Uterus (tissue), 4 donors: ENCODE data around the gene ATP6V1B1. TPM values are rescaled to one million over a fixed set of nuclear protein-coding genes. Genes with fewer than 3 reads are reported as not detected.

Experiments used
- DNase-seq, 2 donors: peaks; one replicate each; pipeline ENCODE4 v3.0.0-alpha.2; 2019 to 2020
- H3K27ac ChIP-seq, 2 donors: fragments of 200-600 bp; sonication (generic); 1 replicate in 1 of 2; 2 replicates in 1 of 2; pipeline ENCODE4 v1.5.1; 2016 to 2018
- H3K27me3 ChIP-seq, 2 donors: fragments of 200-600 bp; sonication (generic); one replicate each; pipeline ENCODE4 v1.5.1; 2018 to 2019; ENCODE audit warnings: control low read depth in 1 of 2
- H3K36me3 ChIP-seq, 2 donors: fragments of 200-600 bp; sonication (generic); one replicate each; pipeline ENCODE4 v1.5.1; 2019; ENCODE audit warnings: control low read depth in 1 of 2
- H3K4me1 ChIP-seq, 2 donors: fragments of 200-600 bp; sonication (generic); one replicate each; pipeline ENCODE4 v1.5.1; 2018 to 2019; ENCODE audit warnings: control low read depth in 1 of 2
- H3K4me3 ChIP-seq, 2 donors: fragments of 200-600 bp; sonication (generic); 1 replicate in 1 of 2; 2 replicates in 1 of 2; pipeline ENCODE4 v1.5.1; 2018 to 2019; ENCODE audit warnings: mild to moderate bottlenecking in 1 of 2
- H3K9me3 ChIP-seq, 2 donors: fragments of 200-600 bp; sonication (generic); one replicate each; pipeline ENCODE4 v1.5.1; 2019; ENCODE audit warnings: control low read depth in 1 of 2
- POLR2A ChIP-seq, 2 donors: fragments of 450-650 bp; IDR thresholded peaks; one replicate each; pipeline ENCODE4 v1.6.1; 2016; ENCODE audit warnings: antibody characterized with exemption in 2 of 2, mild to moderate bottlenecking in 1 of 2, moderate library complexity in 1 of 2
- intact Hi-C: fragments of 100-400 bp; cut with DNase I; formaldehyde crosslinking; loops from one replicate; pipeline ENCODE4 v1.15.1; 2023; ENCODE audit warnings: low total_unique reads
- total RNA-seq, 4 donors: library from RNA; depleted of rRNA in 3 of 4; stranded (reverse); fragments of >200 nt in 3 of 4; gene quantifications; one replicate each; pipeline versions ENCODE4 v1.1.0 to v1.2.4, GENCODE V29; 2014 to 2023
- TF ChIP-seq, protein P1 (sequence below), 4 experiments: fragments of 200-600 bp in 2 of 4; fragments of 450-650 bp in 2 of 4; sonication (generic) in 2 of 4; IDR thresholded peaks; one replicate each; pipeline ENCODE4 v1.5.1; 2016 to 2019; ENCODE audit warnings: antibody characterized with exemption in 4 of 4, mild to moderate bottlenecking in 2 of 4, moderate library complexity in 1 of 4
- donor health status: DM: yes; HTN: yes; CAD: no.

Gene ATP6V1B1
- total RNA-seq, 4 donors from 2014 or later: 3.4 to 3.7 TPM; not detected in 2

DNA sequence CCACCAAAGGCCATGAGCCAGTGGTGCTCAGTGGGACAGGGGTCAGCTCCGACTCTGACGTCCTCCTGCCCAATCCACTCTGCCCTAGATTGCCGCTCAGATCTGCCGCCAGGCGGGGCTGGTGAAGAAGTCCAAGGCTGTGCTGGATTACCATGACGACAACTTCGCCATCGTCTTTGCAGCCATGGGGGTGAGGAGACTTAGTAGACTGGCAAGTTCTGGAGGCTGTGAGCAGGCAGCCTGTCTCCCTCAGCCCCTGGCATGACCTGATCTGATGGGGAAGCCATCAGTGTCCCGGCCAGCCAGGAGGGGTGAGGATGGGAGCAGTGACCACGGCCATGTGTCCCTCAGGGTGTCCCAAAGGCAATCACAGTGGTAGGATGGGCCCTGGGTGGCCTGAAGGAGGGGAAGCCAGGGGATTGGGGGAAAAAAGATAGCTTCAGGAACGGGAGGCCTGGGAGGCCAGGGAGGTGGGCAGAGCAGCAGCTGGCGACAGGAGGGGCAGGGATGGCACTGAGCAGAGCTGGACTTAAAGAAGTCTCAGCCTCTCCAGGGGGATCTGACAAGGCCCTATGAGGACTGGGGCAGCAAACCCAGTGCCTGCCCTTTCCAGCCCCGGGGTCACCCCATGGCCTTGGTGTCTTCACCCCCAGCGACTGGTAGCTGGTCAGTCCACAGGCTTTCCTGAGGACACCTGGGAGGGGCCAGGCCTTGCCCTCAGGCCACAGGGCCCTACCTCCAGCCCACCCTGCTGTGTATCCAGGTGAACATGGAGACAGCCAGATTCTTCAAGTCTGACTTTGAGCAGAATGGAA is 25.3 kb downstream of the ATP6V1B1 start:
- Histone ChIP-seq H3K27me3 (peaks cover 0 to 5% of the 10 kb centered on the region in 2 donors), H3K9me3 (no peaks in the 10 kb centered on the region), H3K27ac (no peak overlapping the region), H3K4me3 (no peak overlapping the region), H3K36me3 (no peaks in the 10 kb centered on the region), H3K4me1 (peaks cover 0 to 4% of the 10 kb centered on the region in 2 donors)
- peak in 1 of 2 donors; percentile 4 for DNase-seq
- intact Hi-C loops: no loop called here
- TF ChIP-seq, protein P1, sequence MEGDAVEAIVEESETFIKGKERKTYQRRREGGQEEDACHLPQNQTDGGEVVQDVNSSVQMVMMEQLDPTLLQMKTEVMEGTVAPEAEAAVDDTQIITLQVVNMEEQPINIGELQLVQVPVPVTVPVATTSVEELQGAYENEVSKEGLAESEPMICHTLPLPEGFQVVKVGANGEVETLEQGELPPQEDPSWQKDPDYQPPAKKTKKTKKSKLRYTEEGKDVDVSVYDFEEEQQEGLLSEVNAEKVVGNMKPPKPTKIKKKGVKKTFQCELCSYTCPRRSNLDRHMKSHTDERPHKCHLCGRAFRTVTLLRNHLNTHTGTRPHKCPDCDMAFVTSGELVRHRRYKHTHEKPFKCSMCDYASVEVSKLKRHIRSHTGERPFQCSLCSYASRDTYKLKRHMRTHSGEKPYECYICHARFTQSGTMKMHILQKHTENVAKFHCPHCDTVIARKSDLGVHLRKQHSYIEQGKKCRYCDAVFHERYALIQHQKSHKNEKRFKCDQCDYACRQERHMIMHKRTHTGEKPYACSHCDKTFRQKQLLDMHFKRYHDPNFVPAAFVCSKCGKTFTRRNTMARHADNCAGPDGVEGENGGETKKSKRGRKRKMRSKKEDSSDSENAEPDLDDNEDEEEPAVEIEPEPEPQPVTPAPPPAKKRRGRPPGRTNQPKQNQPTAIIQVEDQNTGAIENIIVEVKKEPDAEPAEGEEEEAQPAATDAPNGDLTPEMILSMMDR (IDR thresholded peaks at IDR 0.05): no peak
- no peak for TF ChIP-seq POLR2A (IDR thresholded peaks at IDR 0.05)

DNA sequence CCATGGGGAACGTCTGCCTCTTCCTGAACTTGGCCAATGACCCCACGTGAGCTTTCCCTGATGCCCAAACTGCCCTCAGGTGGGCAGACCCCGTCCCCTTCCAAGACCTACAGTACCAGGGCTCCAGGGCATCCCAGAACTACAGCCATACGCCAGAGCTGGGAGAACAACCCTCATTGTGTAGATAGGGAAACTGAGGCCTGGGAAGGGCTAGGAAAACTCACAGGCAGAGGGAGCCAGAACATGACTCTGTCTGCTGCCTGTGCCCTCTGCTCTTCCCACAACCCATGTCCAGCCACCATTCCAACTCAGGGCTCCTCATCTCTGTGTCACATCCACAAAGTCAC is 25.9 kb downstream of the ATP6V1B1 start:
- intact Hi-C loops: no loop called here
- TF ChIP-seq, protein P1 (IDR thresholded peaks at IDR 0.05): no peak
- TF ChIP-seq POLR2A (IDR thresholded peaks at IDR 0.05): no peak
- DNase-seq: no peak
- Histone ChIP-seq H3K9me3 (no peaks in the 10 kb centered on the region), H3K27me3 (peaks cover 0 to 5% of the 10 kb centered on the region in 2 donors), H3K4me3 (no peak overlapping the region), H3K27ac (no peak overlapping the region), H3K36me3 (no peaks in the 10 kb centered on the region), H3K4me1 (peaks cover 0 to 4% of the 10 kb centered on the region in 2 donors)

DNA sequence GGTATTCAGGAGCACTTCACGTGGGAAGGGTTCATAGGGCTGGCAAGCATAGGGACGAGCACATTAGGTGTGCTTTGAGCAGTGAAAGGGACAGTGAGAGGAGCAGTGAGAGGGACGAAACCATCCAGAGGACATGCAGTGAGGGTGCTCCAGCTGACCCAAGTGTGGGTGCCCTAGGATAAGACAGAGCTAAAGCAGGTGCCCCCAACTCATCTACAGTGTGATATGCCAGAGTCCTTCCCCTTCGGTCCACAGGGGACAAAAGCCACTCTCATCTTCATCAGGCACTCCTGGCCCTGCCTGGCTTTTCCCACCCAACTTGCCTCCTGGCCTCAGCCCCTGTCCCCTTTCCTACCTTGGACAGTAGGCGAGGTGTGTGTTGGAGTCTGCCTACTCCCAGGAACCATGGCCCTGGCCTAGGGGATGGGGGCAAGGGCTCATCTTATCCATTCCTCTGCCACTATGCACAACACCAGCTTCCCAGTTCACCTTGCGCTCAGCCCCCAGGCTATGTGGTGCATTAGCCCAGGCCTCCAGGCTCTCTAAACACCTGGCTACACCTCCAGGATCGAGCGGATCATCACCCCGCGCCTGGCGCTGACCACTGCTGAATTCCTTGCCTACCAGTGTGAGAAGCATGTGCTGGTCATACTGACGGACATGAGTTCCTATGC is 26.6 kb downstream of the ATP6V1B1 start:
- no peaks in the 10 kb centered on the region for H3K9me3 ChIP-seq
- H3K27me3 ChIP-seq: peaks cover 0 to 5% of the 10 kb centered on the region in 2 donors
- H3K27ac ChIP-seq: no peak overlapping the region
- no peak for TF ChIP-seq POLR2A (IDR thresholded peaks at IDR 0.05)
- peaks cover 0 to 4% of the 10 kb centered on the region in 2 donors for H3K4me1 ChIP-seq
- H3K4me3 ChIP-seq: no peak overlapping the region
- intact Hi-C loops: no loop called here
- H3K36me3 ChIP-seq: no peaks in the 10 kb centered on the region
- DNase-seq: no peak

DNA sequence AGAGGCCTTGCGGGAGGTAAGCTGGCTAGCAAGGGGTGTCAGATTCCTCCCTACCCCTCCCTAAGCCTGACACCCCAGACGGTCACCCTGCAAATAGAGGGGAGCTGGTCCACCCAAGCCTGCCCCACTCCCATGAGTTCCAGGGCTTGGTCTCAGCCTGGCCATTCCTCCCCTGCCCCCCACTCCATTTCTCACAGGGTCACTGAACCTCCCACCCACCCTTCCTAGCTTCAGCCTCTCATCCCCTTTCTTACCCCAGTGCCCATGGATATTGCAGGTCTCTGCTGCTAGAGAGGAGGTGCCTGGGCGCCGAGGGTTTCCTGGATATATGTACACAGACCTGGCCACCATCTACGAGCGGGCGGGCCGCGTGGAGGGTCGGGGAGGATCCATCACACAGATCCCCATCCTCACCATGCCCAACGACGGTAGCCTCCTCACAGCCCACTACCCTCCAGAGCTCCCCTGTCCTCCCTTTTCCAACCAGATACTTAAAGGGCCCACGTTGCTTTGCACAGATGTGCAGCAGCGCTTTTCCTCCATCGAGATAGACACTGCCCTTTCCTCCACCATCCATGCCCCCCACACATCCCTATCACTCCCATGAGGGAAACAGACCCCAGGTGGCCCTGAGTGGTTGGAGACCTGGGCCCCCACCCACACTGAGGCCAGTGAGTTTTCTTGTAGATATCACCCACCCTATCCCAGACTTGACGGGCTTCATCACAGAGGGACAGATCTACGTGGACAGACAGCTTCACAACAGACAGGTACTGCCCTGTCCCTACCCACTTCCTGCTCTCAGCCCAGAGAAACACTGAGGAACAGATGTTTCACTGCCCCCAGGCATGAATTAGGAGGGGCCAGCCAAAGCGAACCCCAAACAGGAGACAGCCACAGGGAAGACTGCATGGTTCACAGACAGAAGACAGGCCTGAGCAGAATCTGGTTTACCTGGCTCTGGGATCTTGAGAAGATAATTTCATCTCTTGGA is 27.5 kb downstream of the ATP6V1B1 start:
- H3K4me3 ChIP-seq: no peak overlapping the region
- H3K27me3 ChIP-seq: peaks cover 0 to 5% of the 10 kb centered on the region in 2 donors
- DNase-seq: no peak
- no peak overlapping the region for H3K27ac ChIP-seq
- TF ChIP-seq, protein P1 (IDR thresholded peaks at IDR 0.05): no peak
- no peak for TF ChIP-seq POLR2A (IDR thresholded peaks at IDR 0.05)
- H3K9me3 ChIP-seq: no peaks in the 10 kb centered on the region
- peaks cover 0 to 4% of the 10 kb centered on the region in 2 donors for H3K4me1 ChIP-seq
- intact Hi-C loops: no loop called here
- H3K36me3 ChIP-seq: no peaks in the 10 kb centered on the region

DNA sequence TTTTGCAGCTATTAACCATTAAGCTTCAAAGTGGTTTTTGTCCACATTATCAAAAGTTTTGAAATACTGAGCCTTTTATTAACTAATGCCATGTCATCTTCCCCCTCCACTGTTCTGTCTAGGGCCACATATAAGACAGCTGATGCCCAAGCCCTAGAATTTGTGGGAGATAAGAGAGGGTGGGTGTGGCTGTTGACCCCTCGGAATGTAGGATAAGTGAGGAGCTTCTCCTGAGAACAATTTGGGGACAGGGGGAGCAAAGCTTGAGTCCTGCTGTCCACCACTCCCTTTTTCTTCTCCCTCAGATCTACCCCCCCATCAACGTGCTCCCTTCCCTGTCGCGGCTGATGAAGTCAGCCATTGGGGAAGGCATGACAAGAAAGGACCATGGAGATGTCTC is 28.4 kb downstream of the ATP6V1B1 start:
- H3K4me3 ChIP-seq: no peak overlapping the region
- no peak overlapping the region for H3K27ac ChIP-seq
- intact Hi-C loops: no loop called here
- no peaks in the 10 kb centered on the region for H3K36me3 ChIP-seq
- DNase-seq: no peak
- no peaks in the 10 kb centered on the region for H3K9me3 ChIP-seq
- peaks cover 0 to 5% of the 10 kb centered on the region in 2 donors for H3K27me3 ChIP-seq
- peaks cover 0 to 4% of the 10 kb centered on the region in 2 donors for H3K4me1 ChIP-seq
- TF ChIP-seq, protein P1 (IDR thresholded peaks at IDR 0.05): no peak
- no peak for TF ChIP-seq POLR2A (IDR thresholded peaks at IDR 0.05)
